IMR-90 (cell line): ENCODE measurements around the gene SLC27A1. TPM values are rescaled to one million over a fixed set of nuclear protein-coding genes. Genes with fewer than 3 reads are reported as not detected.
"Not testable (repeated sequence)": the region's sequence is repeated elsewhere in the genome, so short reads cannot be mapped to it uniquely, and the experiment has no call there.

Experiments used
- ATAC-seq: fragments of 200-7000 bp; cut with Tn5 transposase; 2 replicates; pipeline ENCODE4 v1.9.1; 2020; ENCODE audit warnings: low read depth, mild to moderate bottlenecking, moderate library complexity
- BruUV-seq: library from RNA; stranded (reverse); fragments of 400-500 nt; replicated peaks from 2 replicates; lab custom pipeline; 2021; lab: Mats Ljungman, UMichigan
- CTCF ChIA-PET: fragments of 300-600 bp; formaldehyde crosslinking; extraction: SDS; loops from one replicate; lab custom pipeline; 2021; ENCODE audit warnings: antibody characterized with exemption; lab: Yijun Ruan, JAX
- POLR2A ChIA-PET: fragments of 300-600 bp; sonication (Branson Sonifier 250); formaldehyde crosslinking; loops from one replicate; lab custom pipeline; 2022; ENCODE audit warnings: antibody characterized with exemption; ENCODE audit not compliant: unreplicated experiment; lab: Charles Lee
- DNase-seq: peaks from one replicate; pipeline ENCODE4 v3.0.0; 2013
- H2AFZ ChIP-seq: replicated peaks from 2 replicates; pipeline ENCODE3; 2013; ENCODE audit warnings: low read length, mild to moderate bottlenecking; ENCODE audit not compliant: poor library complexity
- H2AK5ac ChIP-seq: 2 replicates; pipeline ENCODE4 v1.6.1; 2013; ENCODE audit warnings: low read depth, low read length, inconsistent platforms
- H2AK9ac ChIP-seq: replicated peaks from 2 replicates; pipeline ENCODE3; 2013; ENCODE audit warnings: mild to moderate bottlenecking, low read depth, low read length, moderate library complexity; ENCODE audit not compliant: poor library complexity
- H2BK120ac ChIP-seq: 2 replicates; pipeline ENCODE4 v1.6.1; 2013; ENCODE audit warnings: low read depth, low read length, inconsistent platforms
- H2BK15ac ChIP-seq: 3 replicates; pipeline ENCODE4 v1.6.1; 2013; ENCODE audit warnings: low read depth, low read length, inconsistent platforms
- H2BK20ac ChIP-seq: 2 replicates; pipeline ENCODE4 v1.6.1; 2013; ENCODE audit warnings: low read depth, mild to moderate bottlenecking, inconsistent platforms, low read length, moderate library complexity
- H2BK5ac ChIP-seq: 2 replicates; pipeline ENCODE4 v1.6.1; 2013; ENCODE audit warnings: mild to moderate bottlenecking, low read depth, low read length, inconsistent platforms; ENCODE audit not compliant: poor library complexity, severe bottlenecking
- H3K14ac ChIP-seq: replicated peaks from 2 replicates; pipeline ENCODE4 v1.6.1; 2013; ENCODE audit warnings: low read depth, low read length, inconsistent platforms
- H3K18ac ChIP-seq: 2 replicates; pipeline ENCODE4 v1.6.1; 2013; ENCODE audit warnings: low read depth, low read length, control low read depth
- H3K23ac ChIP-seq: 2 replicates; pipeline ENCODE4 v1.6.1; 2013; ENCODE audit warnings: low read depth, low read length, inconsistent platforms
- H3K27ac ChIP-seq: 2 replicates; pipeline ENCODE4 v1.5.1; 2013; ENCODE audit warnings: mild to moderate bottlenecking, control low read depth, low read length; ENCODE audit not compliant: insufficient read depth
- H3K27me3 ChIP-seq: 2 replicates; pipeline ENCODE4 v1.6.1; 2013; ENCODE audit warnings: low read length; ENCODE audit not compliant: control insufficient read depth, insufficient read depth
- H3K36me3 ChIP-seq: 2 replicates; pipeline ENCODE4 v1.6.1; 2013; ENCODE audit warnings: low read length, mixed read lengths; ENCODE audit not compliant: control insufficient read depth, insufficient read depth
- H3K4ac ChIP-seq: 2 replicates; pipeline ENCODE4 v1.6.1; 2013; ENCODE audit warnings: low read depth, low read length, inconsistent platforms
- H3K4me1 ChIP-seq: 2 replicates; pipeline ENCODE4 v1.6.1; 2013; ENCODE audit warnings: low read length, mixed read lengths; ENCODE audit not compliant: control insufficient read depth, insufficient read depth
- H3K4me2 ChIP-seq: 2 replicates; pipeline ENCODE4 v1.6.1; 2013; ENCODE audit warnings: low read depth, mild to moderate bottlenecking, control low read depth, low read length, moderate library complexity
- H3K4me3 ChIP-seq: 2 replicates; pipeline ENCODE4 v1.5.1; 2013; ENCODE audit warnings: low read depth, mild to moderate bottlenecking, control low read depth, low read length, moderate library complexity; ENCODE audit not compliant: insufficient read depth
- H3K56ac ChIP-seq: 2 replicates; pipeline ENCODE4 v1.6.1; 2013; ENCODE audit warnings: low read length, inconsistent platforms; ENCODE audit not compliant: insufficient read depth; ENCODE audit errors: extremely low read depth
- H3K79me1 ChIP-seq, 2 experiments: 2 replicates each; pipeline ENCODE4 v1.6.1; 2013; ENCODE audit warnings: low read length in 2 of 2, inconsistent platforms in 1 of 2, low read depth in 1 of 2
- H3K9ac ChIP-seq: 2 replicates; pipeline ENCODE4 v1.6.1; 2013; ENCODE audit warnings: low read depth, low read length, control low read depth
- H3K9me1 ChIP-seq: 2 replicates; pipeline ENCODE4 v1.6.1; 2013; ENCODE audit warnings: low read length, inconsistent platforms; ENCODE audit not compliant: insufficient read depth
- H3K9me3 ChIP-seq: 2 replicates; pipeline ENCODE4 v1.6.1; 2013; ENCODE audit warnings: low read length; ENCODE audit not compliant: control insufficient read depth, insufficient read depth
- H4K20me1 ChIP-seq: 2 replicates; pipeline ENCODE4 v1.6.1; 2013; ENCODE audit warnings: low read length, inconsistent platforms; ENCODE audit not compliant: insufficient read depth
- H4K5ac ChIP-seq: 2 replicates; pipeline ENCODE4 v1.6.1; 2013; ENCODE audit warnings: mild to moderate bottlenecking, low read depth, low read length, control low read depth
- H4K8ac ChIP-seq, 2 experiments: 2 replicates each; pipeline ENCODE4 v1.6.1; 2013; ENCODE audit warnings: low read depth in 2 of 2, low read length in 2 of 2, control low read depth in 1 of 2, inconsistent platforms in 1 of 2
- H4K91ac ChIP-seq: 2 replicates; pipeline ENCODE4 v1.6.1; 2013; ENCODE audit warnings: low read depth, low read length, inconsistent platforms; ENCODE audit not compliant: insufficient read depth
- WGBS, 2 experiments: methylation state at CpG; one replicate each; pipeline versions ENCODE4 v1.1.5 to v1.1.7; 2013; ENCODE audit warnings: missing lambda C conversion rate in 2 of 2; ENCODE audit not compliant: insufficient read length in 1 of 2; ENCODE audit errors: extremely low coverage in 2 of 2; 5-methylcytosine and 5-hydroxymethylcytosine counted together
- dilution Hi-C: fragments of 300-500 bp; cut with HindIII; formaldehyde crosslinking; loops from one replicate; pipeline ENCODE4 v1.14.3; 2018; ENCODE audit warnings: low sequenced_read_pairs; ENCODE audit not compliant: unreplicated experiment
- in situ Hi-C: fragments of 300-500 bp; cut with MboI; formaldehyde crosslinking; loops from 3 replicates; pipeline ENCODE4 v1.14.3; 2019; ENCODE audit warnings: low sequenced_read_pairs, inconsistent platforms, mixed read lengths
- intact Hi-C: fragments of 100-400 bp; cut with micrococcal nuclease; formaldehyde crosslinking; loops from 2 replicates; pipeline ENCODE4 v1.10.0; 2022
- polyA plus RNA-seq, 3 experiments: library from polyadenylated mRNA; depleted of rRNA; stranded (reverse); fragments of >200 nt; gene quantifications; 2 replicates each; pipeline ENCODE4 v1.2.3, GENCODE V29; 2012; ENCODE audit warnings: low replicate concordance in 1 of 3
- total RNA-seq: library from RNA; depleted of rRNA; stranded (reverse); fragments of >200 nt; gene quantifications from 2 replicates; pipeline ENCODE4 v1.2.3, GENCODE V29; 2012

Gene SLC27A1
- total and polyA plus RNA-seq, 2 of the 4 experiments (the other 2 are of a cell fraction), result 4.8 to 12.9 TPM

- dilution Hi-C loops, H3K56ac ChIP-seq, H4K5ac ChIP-seq, H3K4ac ChIP-seq, H2BK20ac ChIP-seq, H4K20me1 ChIP-seq, H3K14ac ChIP-seq, H3K36me3 ChIP-seq, ATAC-seq, DNase-seq, BruUV-seq, H2AK5ac ChIP-seq, H3K18ac ChIP-seq, H2AK9ac ChIP-seq, H2BK120ac ChIP-seq, H3K27ac ChIP-seq, H2BK15ac ChIP-seq, H3K27me3 ChIP-seq, H4K91ac ChIP-seq, H3K23ac ChIP-seq, H3K9me1 ChIP-seq, H3K4me3 ChIP-seq, H3K4me1 ChIP-seq, H3K9ac ChIP-seq, H4K8ac ChIP-seq, H2AFZ ChIP-seq, H3K9me3 ChIP-seq, H3K4me2 ChIP-seq, in situ Hi-C loops: not testable (repeated sequence)
- peaks cover 3 to 18% of the 10 kb centered on the region in 2 experiments; a peak in 2 of 4 replicates for H3K79me1 ChIP-seq
- intact Hi-C loops, result loop anchor here (10.0 kb wide), 1 partner anchor 158 kb away; the partner anchor contains the start of gene CCDC194
- ChIA-PET POLR2A (interaction anchor here (0.6 kb wide), 1 partner anchor 16 kb away, joined by 6 read pairs; no protein-coding TSS in a partner anchor), CTCF (interaction anchor here (1.2 kb wide), 1 partner anchor 57 kb away, joined by 3 read pairs; no protein-coding TSS in a partner anchor)
- H2BK5ac ChIP-seq, result peak overlapping the region; percentile 72
- WGBS, 2 experiments, result no CpG with 5 or more reads among the region's 4 CpGs
These were observed 82.4 kb downstream of the SLC27A1 start for GRCh38 chr19:17552735-17553134.
